ENCODE data around the gene COP1.
"Not testable (repeated sequence)": the region's sequence is repeated elsewhere in the genome, so short reads cannot be mapped to it uniquely, and the experiment has no call there.

- not testable (repeated sequence) for TF ChIP-seq EZH2 (IDR thresholded peaks at IDR 0.05); POLR2AphosphoS5 (IDR thresholded peaks at IDR 0.05; ENCODE audit: borderline replicate concordance, low read depth, low read length)
Observed at GRCh38 chr1:175992202-175992601, 214.9 kb downstream of the COP1 start.

Measured in SK-N-MC (cell line).